ENCODE measurements around the gene ANKH.

ANKH gene

GRCh38 chr5:14710313-14710994 lies 161.1 kb downstream of the ANKH start:
- DNase-seq, result no peak

GRCh38 chr5:14708551-14708950 lies 163.0 kb downstream of the ANKH start:
- no peak for DNase-seq

- DNase-seq, result no peak
These were observed 163.7 kb downstream of the ANKH start for GRCh38 chr5:14707811-14708390.

- DNase-seq, result peak; percentile 52
These were observed 165.0 kb downstream of the ANKH start for GRCh38 chr5:14706615-14707021.

- DNase-seq, result no peak
These were observed 166.0 kb downstream of the ANKH start for GRCh38 chr5:14705556-14705955.

- no peak for DNase-seq
These were observed 169.2 kb downstream of the ANKH start for GRCh38 chr5:14702238-14702839.

- no peak for DNase-seq
These were observed 170.0 kb downstream of the ANKH start for GRCh38 chr5:14701556-14701955.

- DNase-seq, result no peak
These were observed 170.8 kb downstream of the ANKH start for GRCh38 chr5:14700478-14701436.

- no peak for DNase-seq
These were observed 171.7 kb downstream of the ANKH start for GRCh38 chr5:14699807-14700400.

GRCh38 chr5:14699159-14699558 lies 172.4 kb downstream of the ANKH start:
- no peak for DNase-seq

GRCh38 chr5:14698495-14698894 lies 173.1 kb downstream of the ANKH start:
- DNase-seq, result no peak

- no peak for DNase-seq
These were observed 174.7 kb downstream of the ANKH start for GRCh38 chr5:14696851-14697250.

- DNase-seq, result no peak
These were observed 175.5 kb downstream of the ANKH start for GRCh38 chr5:14696057-14696456.

- DNase-seq, result no peak
These were observed 176.4 kb downstream of the ANKH start for GRCh38 chr5:14695152-14695551.

GRCh38 chr5:14693070-14693469 lies 178.5 kb downstream of the ANKH start:
- DNase-seq, result no peak

GRCh38 chr5:14687023-14687665 lies 184.4 kb downstream of the ANKH start:
- no peak for DNase-seq

GRCh38 chr5:14686517-14686916 lies 185.1 kb downstream of the ANKH start:
- DNase-seq, result no peak

- peak; percentile 25 for DNase-seq
These were observed 185.8 kb downstream of the ANKH start for GRCh38 chr5:14685757-14686156.

GRCh38 chr5:14684757-14685156 lies 186.8 kb downstream of the ANKH start:
- DNase-seq, result no peak

GRCh38 chr5:14683906-14684455 lies 187.6 kb downstream of the ANKH start:
- no peak for DNase-seq

- no peak for DNase-seq
These were observed 190.3 kb downstream of the ANKH start for GRCh38 chr5:14681236-14681752.

GRCh38 chr5:14679595-14679994 lies 192.0 kb downstream of the ANKH start:
- no peak for DNase-seq
